Right renal cortex interstitium (tissue), 3 donors: ENCODE data around the gene TMEM132C. TPM values are rescaled to one million over a fixed set of nuclear protein-coding genes. Genes with fewer than 3 reads are reported as not detected.
"Not testable (repeated sequence)": the region's sequence is repeated elsewhere in the genome, so short reads cannot be mapped to it uniquely, and the experiment has no call there.

Source experiments
- DNase-seq, 3 donors: peaks; one replicate each; pipeline ENCODE4 v3.0.0-alpha.2; 2013; ENCODE audit warnings: low read depth in 3 of 3, low spot score in 2 of 3
- polyA plus RNA-seq, 3 donors: library from polyadenylated mRNA; unstranded; fragments of 120-200 nt; gene quantifications; one replicate each; pipeline ENCODE4 v1.2.1, GENCODE V29; 2013; ENCODE audit not compliant: insufficient read length in 3 of 3

TMEM132C gene
- polyA plus RNA-seq, 3 donors = 1.8 to 3.1 (median 3.0) TPM

- DNase-seq = no peak
These were observed 336.7 kb downstream of the TMEM132C start for GRCh38 chr12:128603573-128604115.

GRCh38 chr12:128604219-128604618, 337.2 kb downstream of the TMEM132C start:
- not testable (repeated sequence) for DNase-seq

GRCh38 chr12:128606051-128606450, 339.1 kb downstream of the TMEM132C start:
- no peak for DNase-seq

DNA sequence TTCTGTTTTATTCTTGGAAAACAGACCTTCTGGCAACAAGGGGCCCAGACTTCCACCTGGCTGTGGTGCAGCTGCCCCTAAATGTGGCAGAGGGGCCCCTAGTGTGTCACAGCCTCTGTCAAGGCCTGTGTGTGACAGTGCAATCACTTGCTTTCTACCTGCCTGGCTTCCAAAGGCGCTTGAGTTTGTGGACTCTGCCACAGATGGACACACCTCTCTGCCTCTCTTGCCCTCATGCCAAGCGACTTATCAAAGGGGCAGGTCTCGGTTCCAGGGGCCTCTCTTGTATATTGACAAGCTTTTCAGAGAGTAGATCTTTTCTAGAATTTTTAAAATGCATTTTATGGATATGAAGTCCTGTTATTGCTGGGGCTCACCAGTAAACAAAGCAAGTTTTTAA, 339.6 kb downstream of the TMEM132C start:
- DNase-seq = no peak

GRCh38 chr12:128606970-128607369, 340.0 kb downstream of the TMEM132C start:
- DNase-seq = no peak

DNA sequence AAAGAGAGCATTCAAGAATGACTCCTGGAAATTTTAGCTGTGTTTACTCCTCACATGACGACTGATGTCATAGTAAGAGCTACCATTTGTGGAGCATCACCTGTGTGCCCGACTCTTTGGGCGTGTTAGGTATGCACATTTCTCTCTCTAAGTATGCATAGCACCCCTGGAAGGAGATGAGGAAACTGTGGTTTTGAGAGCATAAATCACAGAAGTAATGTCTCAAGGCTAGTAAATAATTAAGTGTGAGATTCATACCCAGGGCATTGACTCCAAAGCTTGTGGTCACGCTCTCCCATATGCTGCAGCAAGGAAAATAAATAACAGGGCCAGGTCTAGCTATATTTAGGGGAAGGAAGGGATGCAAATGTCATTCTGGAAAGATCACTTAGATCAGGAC, 340.7 kb downstream of the TMEM132C start:
- DNase-seq = no peak

- DNase-seq = no peak
These were observed 342.9 kb downstream of the TMEM132C start for GRCh38 chr12:128609861-128610260.

- no peak for DNase-seq
These were observed 344.8 kb downstream of the TMEM132C start for GRCh38 chr12:128611736-128612135.

DNA sequence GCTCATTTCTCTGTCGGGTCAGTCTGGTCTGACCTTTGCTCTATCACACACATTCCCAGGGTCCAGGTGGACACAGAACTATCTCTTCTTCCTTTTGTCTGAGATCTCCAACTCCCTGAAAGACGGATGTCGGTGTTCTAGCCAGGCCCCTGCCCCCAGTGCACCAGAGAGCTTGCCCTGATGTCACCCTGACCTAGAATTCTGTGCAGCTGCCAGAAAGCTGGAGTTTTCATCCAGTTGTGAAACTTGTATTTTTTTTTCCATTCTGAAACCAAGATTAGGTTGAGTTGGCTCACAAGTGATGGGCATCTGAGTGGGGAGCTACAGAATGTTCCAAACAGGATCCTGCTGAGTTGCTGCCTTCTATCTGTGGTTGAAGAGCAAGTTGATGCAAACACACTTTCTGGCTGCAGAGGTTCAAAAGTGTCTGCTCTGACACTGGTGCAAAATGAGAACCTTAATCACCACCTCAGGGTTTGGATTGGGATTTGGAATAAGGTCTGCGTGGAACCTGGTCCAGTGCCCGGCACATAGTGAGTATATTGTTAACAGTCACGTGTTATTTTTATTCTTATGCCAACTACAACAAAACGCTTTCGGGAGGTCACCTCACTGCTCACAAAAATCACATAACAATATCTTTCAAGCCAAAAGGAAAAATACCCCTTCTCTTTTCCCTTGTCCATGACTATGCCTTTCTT, 345.3 kb downstream of the TMEM132C start:
- DNase-seq = no peak

- no peak for DNase-seq
These were observed 347.0 kb downstream of the TMEM132C start for GRCh38 chr12:128613837-128614590.

- no peak for DNase-seq
These were observed 350.4 kb downstream of the TMEM132C start for GRCh38 chr12:128617304-128617833.

DNA sequence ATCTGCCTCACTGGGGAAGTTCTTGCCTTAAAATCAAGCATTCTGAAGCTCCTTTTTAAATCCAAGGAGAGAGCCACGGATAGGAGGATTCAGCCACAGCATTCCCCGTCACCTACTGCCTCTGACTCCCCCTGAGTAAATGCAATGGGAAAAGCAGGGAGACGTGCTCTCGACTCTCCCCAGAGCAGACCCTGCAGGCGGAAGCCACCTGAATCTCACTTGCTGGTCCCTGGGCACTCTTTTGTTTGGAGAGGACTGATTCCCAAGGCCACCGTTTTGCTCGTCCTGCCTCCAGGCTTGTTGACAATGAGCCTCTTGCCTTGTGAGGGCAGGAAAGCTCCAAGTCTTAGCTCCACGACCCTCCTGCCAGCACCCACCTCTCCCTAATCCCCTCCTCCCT, 352.3 kb downstream of the TMEM132C start:
- no peak for DNase-seq

GRCh38 chr12:128621304-128621703, 354.3 kb downstream of the TMEM132C start:
- DNase-seq = no peak

GRCh38 chr12:128623748-128624147, 356.8 kb downstream of the TMEM132C start:
- DNase-seq = no peak

DNA sequence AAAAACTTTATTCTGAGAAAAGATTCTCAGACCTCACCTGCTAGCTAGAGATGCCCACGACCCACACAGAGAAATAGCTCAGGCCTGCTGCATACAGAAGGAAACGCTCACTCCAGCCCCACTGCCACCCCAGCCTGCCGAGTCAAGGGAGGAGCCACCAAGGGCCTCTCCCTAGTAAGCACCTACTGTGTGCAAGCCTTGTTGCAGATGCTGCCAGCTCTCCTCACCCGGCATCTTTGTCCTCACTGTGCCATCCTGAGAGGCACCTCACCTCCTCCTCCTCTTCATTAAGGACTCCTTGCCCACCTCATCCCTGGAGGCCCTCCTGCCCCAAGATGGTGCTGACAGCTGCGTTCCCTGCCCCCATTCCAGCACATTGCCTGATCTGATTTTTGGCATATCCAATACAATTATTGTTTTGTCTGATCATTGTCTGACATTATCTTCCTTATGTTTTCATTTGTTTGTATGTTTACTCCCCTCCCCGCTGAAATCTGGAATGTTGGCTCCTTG, 359.9 kb downstream of the TMEM132C start:
- DNase-seq = no peak

DNA sequence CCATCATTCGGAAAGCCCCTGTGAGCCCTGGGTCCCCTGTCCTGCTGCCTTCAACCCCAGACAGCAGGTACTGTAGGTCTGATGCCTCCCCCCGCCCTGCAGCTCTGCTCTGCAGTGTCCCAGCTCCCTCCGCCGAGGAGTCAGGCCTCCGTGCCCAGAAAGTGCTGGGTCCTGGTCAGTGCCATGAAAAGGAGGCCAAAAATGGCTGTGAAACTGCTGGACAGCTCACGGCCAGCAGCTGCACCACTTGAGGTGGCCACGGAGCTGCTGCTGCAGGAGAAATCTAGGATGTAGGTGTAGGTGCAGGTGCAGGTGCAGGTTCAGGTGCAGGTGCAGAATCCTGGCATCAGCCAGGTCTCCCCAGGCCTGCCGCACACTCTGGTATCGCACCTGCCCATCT, 360.7 kb downstream of the TMEM132C start:
- DNase-seq = no peak

DNA sequence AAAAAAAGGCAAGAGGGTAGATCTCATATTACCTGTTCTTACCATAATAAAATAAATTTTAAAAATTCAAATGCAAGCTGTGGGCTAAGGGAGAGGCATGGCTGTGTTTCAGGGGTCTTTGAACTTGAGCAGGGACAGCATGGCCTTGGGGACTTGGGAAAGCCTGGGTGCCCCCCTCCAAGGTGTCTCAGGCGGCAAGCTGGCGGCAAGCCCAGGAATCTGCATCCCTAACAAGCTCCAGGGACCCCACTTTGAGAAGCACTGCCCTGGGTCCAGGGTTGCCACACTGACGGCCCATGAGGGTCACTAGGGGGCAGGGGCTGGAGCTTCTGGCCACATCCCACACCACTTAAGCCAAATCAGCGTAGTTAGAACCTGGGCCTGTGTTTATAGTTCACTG, 363.0 kb downstream of the TMEM132C start:
- DNase-seq = no peak

DNA sequence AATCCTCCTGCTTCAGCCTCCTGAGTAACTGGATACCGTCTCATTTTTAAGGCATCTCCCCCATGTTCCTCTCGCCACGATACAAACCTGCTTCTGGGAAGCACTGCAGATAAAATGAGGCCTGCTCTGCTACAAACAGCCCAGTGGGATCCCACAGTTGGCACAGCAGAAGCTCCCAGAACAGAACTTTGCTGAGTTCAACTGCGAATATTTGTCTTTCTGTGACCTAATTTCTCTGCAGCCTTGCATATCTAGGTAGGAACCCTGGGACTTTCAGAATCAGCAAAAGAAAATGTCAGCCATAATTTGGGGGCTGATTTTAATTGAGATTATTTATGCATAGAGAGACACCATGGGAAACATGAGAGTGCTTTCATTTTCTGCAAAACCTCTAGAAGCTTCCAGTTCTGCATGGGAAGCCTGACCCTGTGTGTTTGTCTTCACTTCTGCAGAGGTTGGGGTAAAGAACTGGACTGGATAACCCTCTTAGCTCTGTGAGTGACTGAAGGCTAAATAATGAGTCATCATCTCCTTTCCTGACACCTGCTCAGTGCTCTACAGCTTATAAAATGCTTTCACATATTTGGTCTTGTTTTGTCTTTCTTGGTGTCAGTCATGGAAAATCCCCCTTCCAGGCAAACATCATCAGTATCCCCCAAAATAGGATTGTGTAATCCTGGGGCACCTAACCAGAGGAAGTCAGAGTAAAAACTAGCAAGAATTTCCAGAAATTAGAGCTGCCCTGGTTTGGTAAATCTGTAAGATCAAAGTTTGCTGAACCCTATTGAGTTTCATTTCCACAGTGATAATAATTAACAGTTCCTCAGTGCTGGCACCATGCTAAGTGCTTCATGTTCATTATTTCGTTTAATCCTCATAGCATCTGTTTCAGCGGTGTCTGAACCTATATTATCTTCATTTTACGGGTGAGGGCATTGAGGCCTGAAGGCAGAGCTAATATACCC, 371.0 kb downstream of the TMEM132C start:
- DNase-seq = no peak

DNA sequence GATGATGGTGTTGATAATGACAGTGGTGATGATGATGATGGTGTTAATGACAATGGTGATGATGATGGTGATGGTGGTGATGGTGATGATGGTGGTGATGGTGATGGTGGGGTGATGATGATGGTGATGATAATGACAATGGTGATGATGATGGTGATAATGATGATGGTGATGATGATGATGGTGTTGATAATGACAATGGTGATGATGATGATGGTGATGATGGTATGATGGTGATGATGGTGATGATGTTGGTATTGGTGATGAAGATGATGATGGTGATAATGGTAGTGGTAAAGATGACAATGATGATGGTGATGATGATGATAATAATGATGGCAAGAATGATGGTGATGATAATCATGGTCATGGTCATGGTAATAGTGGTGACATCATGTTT, 372.1 kb downstream of the TMEM132C start:
- DNase-seq = no peak

- no peak for DNase-seq
These were observed 376.2 kb downstream of the TMEM132C start for GRCh38 chr12:128643155-128643554.
